ENCODE results near the gene CARD10.
"Not testable (repeated sequence)": the region's sequence is repeated elsewhere in the genome, so short reads cannot be mapped to it uniquely, and the experiment has no call there.

CARD10 gene

DNA sequence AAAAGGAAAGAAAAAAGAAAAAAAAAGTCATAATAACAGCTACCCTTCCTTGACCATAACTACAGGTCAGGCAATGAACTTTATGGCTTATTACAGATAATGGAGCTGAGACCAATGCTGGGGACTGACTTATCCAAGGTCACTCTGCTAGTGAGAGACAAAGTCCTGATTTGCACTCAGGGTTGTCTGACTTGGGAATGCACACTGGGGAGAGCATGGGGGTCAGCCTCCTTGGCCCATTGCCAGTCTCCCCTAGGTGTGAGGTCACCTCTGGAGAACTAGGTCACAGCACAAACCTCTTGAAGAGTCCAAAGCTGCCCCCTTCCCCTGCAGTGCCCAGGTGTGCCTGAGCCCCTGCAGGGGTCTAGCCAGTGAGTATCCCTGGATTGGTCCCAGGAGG lies 35.8 kb upstream of the CARD10 start:
- DNase-seq = no peak

DNA sequence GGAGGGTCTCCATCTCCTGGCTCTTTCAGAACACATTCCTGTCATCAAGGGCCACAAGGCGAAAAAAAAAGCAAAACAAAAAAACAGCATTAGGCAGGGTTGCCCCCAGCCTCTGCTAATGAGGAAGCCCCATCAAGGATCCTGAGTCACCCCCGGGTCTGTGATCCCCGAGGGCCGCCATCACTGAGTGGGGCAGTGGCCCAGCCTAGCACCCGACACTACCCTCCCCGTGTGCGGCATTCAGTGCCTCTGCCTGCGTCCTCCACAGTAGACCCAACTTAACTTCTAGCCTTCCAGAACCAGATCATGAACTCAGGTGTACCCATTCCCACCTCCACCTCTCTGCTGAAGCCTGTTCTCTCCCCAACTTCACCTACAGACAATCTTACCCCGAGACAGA lies 34.5 kb upstream of the CARD10 start:
- no peak for DNase-seq

DNA sequence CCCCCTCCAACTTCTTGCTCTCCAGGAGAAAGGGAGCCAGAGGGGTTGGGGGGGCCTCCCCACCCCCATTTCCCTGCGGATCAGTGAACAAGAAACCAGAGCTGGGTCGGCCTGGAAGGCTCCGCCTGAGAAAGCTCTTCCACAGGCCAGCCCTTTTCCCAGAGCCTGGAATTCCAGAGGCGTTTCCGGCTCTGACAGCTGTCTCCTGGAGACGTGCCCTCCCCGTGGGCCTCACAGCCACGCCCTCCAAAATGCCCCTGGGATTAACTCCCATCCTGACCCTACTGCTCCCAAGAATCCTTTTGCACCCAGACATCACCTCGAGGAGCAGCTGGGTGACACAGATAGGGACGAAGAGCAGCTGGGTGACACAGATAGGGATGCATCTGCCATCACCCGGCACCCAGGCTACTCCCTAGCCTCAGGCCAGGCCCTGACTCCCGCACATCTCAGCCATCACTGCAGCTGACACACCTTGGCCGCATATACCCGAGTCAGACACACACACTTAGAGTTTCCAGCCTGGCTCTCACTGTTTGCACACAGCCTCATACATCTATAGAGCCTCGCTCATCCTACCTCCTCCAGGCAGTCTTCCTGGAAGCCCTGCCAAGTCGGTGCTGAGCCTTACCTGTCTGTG lies 33.4 kb upstream of the CARD10 start:
- no peak for DNase-seq

DNA sequence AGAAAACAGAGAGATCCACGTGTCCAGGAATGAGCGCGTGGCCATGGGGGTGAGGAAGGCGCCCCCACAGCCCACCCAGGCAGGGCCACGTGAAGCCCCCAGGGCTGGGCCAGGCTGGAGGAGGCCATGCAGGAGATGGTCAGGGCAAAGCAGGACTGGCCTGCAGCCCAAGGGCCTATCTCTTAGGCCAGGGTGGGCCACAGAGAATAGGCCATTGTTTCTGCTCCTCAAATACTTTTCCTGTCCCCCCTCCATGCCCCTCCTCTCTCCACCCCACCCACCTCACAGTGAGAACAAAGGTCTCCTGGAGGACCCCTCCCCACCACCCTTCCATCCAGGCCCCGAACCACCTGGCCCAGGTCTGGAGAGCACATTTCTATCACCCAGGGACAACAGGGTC lies 32.8 kb upstream of the CARD10 start:
- no peak for DNase-seq

DNA sequence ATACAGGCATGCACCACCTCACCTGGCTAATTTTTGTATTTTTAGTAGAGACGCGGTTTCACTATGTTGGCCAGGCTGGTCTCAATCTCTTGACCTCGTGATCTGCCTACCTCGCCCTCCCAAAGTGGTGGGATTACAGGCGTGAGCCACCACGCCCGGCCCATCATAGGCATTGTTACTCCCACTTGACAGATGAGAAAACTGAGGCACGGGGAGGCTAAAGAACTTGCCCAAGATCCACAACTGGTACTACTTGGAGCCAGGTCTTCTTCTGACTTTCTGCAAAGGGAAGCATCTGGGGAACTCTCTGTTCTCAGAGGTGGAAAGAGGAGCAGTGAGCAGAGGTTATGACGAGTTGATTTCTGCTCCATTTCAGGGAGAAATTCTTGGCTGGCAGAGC lies 31.7 kb upstream of the CARD10 start:
- DNase-seq = not testable (repeated sequence)

DNA sequence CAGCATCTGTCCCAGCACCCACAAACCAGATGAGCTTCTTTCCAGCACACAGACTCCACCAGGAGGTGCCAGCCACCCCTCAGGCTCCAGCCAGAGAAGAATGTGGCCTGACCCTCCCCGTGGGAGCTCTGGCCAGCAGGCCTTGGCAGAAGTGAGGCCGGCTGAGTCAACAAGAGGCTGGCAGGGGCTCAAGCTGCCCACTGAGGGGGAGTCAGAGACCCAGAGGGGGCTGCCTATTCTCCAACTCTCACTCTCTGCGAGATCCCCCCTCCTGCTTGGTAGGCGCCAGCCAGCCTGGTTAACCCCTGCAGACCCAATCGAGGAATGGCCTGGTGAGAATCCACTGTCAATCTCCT lies 30.5 kb upstream of the CARD10 start:
- no peak for DNase-seq

DNA sequence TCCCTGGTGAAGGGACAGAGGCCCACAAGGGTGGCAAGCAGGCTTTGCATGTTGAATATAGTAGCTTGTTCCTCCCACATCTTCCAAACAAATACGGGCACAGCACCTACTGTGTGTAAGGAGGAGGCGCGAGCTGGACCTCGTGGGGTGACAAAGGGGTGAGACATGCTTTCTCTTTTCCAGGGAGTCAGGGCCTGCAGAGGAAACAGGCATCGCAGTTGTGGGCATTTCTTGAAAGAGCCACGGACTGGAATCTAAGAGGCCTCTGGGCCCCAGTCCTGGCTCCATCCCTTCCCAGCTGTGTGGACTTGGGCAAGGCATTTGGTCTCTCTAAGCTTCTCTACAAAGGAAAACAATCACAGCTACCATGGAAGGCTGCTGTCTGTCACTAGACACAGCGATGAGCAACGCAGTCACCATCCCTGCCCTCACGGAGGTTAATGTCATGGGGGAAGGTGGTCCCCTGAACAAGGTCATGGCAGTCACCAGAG lies 28.1 kb upstream of the CARD10 start:
- DNase-seq = no peak

DNA sequence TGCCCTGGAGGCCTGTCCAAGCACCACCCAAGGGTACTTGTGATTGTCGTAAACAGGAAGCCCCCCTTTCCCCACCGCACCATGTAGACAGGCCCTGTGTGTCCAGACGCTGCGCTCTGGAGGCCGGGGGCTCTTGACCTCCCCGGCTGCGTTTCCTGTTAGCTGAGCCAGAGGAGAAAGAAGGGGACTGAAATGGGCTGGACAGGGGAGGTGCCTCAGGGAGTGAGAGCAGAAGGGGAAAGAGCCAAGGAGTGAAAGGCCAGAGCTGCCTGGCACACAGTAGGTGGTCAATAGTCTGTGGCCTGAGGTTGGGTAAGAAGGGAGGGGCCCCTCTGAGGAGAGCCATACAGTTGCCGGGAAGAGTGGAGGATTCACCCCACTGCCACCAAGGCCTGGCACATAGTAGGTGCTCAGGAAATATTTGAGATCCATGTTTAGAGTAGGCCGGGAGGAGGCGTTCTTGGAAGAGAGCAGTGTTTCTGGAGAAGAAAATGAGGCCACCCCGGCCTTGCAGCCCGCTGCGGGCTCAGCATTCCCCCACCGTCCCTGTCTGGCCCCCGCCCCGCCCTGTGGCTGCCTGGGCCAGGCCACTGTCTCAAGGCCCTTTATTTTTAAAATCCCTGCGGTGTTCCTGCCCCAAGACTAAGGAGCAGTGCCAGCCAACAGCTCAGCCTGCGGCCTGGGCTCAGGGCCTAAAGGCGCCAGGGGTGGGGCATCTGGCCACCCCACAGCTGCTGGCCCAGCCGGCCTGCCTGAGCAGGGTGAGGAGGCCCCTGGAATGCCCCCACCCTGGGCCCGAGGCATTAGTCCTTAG lies 27.4 kb upstream of the CARD10 start:
- no peak for DNase-seq

DNA sequence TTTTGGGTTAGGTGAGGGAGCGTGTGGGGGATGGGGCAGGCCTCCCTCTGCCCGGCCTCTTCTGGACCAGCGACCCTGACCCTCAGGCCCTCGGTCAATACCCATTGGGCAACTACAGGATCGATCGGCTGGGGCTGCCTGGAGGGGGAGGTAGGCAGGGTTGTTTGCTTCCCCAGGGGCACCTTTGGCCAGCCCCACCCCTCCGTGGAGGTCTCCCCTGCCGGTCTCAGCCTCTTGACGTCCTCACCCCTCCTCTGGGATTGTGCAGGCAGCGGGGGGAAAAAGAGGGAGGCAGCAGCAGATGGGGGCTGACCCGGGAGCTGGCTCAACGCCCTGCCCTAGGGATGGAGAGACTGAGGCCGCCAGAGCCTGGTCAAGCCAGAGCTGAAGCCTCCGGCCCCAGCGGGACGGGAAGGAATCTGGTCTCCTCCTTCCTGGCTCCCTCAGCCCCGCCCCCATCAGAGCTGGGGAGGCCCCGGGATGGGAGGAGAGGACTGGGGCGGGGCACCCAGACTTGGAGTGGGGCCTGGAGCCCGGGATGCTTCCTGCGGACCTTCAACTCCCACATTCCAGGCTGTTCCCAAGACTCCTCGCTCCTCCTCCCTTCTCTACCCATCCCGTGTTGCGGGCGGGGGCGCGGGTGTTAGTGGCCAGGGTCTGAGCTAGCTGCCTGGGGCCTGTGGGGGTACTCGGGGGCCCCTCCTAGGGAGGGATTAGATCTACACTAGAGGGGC lies 26.7 kb upstream of the CARD10 start:
- no peak for DNase-seq

DNA sequence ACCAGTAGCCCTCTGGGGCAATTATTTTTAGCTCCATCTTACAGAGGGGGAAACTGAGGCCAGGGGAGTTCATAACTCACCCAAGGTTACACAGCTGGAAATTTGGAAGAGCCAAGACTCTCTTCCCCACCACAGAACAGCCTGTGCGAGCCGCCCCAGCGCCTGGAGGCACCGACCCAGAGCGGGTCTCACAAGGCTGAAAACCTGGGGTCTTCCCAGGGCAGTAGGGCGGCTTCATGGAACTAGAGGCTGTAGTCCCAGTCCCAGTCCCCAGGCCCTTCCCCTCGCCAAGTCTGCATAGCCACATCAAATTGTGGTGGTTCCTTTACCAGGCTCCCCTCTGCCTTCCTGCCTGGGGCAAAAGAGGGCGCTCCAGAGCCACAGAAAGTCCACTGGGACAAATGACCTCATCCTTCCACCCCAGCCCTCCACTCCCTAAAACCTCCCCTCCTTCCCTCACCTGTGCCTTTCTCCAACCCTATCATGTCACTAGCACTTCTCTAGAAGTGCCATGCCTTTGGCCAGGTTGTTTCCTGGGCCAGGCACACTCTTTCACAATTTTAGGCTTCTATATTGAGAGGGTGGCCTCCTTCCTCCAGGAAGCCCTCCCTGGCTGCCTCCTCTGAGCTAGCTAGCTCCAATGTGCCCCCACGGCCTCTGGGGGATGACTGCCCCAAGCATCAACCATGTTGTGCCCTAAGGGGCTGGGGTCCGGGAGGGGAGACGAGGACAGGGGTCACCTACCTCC lies 25.9 kb upstream of the CARD10 start:
- no peak for DNase-seq

DNA sequence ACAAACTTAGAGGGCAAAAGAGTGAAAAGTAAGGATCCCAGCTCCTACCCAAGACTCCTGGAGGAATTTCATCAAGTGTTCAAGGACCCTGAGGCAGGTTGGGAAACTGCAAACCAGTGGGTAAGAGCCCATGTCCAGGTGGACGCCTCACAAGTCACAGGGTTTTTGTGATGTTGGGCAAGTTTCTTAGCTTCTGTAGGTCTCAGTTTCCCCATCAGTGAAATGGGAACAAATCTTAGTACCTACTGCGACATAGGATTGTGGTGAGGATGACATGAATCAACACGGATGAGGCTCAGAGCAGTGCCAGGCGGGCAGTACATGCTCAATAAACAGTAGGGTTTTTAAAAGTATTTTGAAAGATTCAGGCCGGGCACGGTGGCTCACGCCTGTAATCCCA lies 23.7 kb upstream of the CARD10 start:
- DNase-seq = no peak

DNA sequence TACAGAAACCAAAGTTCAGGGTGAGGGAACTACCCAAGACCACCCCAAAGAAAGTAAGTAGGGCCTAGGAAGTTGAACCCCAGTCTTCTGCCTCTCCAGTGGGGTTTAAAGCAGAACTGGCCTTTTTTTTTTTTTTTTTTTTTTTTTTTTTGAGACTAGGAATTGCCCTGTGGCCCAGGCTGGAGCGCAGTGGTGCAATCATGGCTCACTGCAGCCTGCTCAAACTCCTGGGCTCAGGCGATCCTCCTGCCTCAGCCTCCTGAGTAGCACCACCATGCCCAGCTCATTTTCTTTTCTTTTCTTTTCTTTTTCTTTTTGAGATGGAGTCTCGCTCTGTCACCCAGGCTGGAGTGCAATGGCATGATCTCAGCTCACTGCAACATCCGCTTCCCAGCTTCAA lies 23.2 kb upstream of the CARD10 start:
- DNase-seq = not testable (repeated sequence)

DNA sequence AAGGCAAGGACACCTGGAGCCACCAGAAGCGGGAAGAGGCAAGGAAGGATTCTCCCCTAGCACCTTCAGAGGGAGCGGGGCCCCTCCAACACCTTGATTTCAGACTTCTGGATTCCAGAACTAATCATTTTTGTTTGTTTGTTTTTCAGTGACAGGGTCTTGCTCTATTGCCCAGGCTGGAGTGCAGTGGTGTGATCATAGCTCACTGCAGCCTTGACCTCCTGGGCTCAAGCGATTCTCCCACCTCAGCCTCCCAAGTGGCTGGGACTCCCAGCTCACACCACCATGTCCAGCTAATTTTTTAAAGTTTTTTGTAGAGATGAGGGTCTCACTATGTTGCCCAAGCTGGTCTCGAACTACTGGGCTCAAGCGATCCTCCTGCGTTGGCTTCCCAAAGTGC lies 20.6 kb upstream of the CARD10 start:
- DNase-seq = not testable (repeated sequence)

DNA sequence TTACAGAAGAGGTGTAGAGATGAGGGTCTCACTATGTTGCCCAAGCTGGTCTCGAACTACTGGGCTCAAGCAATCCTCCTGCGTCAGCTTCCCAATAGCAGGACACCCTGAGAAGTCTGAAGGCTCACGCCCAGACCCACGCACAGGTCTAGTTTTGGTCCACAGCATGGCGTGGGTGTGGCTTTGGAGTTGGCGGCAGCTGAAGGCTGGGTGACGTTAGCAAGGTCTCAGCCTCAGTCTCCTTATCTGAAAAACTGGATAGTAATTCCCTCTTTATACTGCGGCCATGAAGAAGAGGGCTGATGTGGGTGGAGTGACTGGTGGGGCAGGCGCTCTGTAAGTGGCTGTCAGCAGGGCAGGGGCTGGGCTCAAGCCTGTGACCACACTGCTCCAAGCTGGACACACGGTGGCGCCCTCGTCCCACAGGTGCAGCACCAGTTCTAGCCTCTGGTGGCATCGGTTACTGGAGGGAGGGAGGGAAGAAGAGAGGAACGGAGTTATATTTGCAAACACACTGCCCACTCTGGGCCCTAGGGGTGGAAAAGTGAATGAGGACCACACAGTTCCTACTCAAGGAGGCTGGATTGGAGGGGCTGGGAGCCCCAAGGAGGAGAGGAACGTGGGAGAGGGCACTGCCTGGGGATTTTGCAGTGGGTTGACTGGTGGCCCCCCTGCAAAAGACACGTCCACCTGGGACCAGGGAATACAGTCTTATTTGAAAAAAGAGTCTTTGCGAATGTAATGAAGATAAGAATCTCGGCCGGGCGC lies 19.6 kb upstream of the CARD10 start:
- DNase-seq = no peak

DNA sequence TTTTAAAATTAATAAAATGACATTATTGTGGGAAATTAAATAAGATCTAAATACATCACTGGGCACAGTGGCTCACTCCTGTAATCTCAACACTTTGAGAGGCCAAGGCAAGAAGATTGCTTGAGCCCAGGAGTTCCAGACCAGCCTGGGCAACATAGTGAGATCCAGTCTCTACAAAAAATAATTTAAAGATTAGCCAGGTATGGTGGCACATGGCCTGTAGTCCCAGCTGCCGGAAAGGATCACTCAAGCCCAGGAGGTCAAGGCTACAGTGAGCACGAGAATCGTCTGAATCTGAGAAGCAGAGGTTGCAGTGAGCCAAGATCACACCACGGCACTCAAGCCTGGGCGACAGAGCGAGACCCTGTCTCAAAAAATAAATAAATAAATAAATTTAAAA lies 15.9 kb upstream of the CARD10 start:
- DNase-seq = no peak

DNA sequence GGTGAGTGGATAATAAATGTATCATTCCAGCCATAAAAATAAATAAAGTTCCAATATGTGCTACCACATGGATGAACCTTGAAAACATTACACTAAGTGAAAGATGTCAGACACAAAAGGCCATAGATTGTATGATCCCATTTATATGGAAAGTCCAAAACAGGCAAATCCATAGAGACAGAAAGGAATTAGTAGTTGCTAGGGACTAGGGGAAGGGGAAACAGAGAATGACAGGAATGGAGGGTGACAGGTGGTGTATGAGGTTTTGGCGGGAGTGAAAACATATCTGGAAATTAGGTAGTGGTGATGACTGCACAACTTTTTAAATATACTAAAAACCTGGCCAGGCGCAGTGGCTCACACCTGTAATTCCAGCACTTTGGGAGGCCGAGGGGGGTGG lies 15.2 kb upstream of the CARD10 start:
- no peak for DNase-seq

DNA sequence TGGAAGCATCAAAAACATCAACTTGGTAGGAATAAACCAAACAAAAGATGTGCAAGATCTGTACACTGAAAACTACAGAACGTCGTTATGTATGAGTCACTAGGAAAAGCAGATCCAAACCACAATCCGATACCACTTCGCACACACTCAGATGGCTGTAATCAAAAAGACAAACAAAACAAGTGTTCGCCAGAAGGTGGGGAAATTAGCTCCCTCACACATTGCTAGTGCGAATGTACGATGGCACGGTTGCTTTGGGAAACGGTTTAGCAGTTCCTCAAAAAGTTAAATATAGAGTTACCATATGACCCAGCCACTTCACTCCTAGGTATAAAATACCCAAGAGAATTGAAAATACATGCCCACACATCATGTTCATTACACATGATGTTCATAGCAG lies 14.8 kb upstream of the CARD10 start:
- no peak for DNase-seq

DNA sequence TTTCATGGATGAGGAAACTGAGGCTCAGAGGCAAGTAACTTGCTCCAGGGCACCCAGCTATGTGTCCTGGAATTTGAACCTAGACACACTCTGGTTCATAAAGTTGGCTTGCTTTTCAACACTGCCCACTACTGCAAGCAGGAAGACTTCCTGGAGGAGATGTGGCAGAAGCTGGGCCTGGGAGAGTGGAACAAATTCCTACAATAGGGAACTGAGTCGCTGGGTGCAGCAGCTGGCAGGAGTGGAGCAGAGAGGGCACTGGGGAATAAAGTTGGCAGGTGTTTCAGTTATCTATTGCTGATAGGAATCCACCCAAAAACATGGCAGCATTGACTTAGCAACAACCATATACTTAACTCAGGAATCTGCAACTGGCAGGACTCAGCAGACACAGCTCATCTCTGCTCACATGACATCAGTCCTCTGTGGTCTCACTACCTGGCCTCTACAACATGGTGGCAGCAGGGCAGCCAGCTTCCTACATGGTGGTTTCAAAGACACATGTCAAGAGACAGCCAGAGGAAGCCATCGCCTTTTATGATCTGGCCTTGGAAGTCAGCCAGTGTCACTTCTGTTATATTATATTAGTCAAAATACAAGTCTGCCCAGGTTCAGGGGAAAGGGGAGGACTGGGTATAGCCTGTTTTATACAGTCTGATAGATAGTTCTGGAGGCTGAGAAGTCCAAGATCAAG lies 10.6 kb upstream of the CARD10 start:
- DNase-seq = no peak

DNA sequence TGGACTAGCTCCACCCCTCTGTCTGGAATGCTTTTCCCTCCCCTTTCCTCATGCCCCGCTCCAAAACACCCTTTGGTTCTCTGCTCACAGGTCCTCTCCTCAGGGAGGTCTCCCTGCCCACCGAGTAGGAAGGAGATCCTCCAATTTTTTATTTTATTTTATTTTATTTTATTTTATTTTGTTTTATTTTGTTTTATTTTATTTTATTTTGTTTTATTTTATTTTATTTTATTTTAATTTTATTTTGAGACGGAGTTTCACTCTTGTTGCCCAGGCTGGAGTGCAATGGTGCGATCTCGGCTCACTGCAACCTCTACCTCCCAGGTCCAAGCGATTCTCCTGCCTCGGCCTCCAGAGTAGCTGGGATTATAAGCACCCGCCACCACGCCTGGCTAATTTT lies 8.7 kb upstream of the CARD10 start:
- not testable (repeated sequence) for DNase-seq

DNA sequence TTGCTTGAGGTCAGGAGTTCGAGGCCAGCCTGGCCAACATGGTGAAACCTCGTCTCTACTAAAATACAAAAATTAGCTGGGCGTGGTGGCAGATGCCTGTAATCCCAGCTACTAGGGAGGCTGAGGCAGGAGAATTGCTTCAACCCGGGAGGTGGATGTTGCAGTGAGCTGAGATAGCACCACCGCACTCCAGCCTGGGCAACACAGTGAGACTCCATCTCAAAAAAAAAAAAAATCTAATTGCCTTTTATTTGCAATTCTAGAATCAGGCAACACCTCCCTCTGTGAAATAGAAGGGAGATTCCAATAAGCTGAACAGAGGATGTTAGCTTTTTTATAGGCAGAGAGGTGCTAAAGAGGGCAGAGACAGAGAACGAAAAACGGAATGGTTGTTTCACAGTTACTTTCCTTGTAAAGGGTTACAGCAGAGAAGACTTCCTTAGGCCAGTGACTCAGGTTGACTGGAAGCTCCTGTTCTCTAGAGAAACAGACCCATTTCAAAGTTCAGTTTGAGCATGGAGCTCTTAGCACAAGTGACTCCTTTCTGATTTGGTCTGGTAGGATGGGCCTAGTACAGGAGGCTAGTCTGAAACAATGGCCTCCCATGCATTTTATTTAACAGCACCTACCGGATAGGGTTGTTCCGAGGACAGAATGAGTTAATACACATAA lies 8.0 kb upstream of the CARD10 start:
- DNase-seq = not testable (repeated sequence)

DNA sequence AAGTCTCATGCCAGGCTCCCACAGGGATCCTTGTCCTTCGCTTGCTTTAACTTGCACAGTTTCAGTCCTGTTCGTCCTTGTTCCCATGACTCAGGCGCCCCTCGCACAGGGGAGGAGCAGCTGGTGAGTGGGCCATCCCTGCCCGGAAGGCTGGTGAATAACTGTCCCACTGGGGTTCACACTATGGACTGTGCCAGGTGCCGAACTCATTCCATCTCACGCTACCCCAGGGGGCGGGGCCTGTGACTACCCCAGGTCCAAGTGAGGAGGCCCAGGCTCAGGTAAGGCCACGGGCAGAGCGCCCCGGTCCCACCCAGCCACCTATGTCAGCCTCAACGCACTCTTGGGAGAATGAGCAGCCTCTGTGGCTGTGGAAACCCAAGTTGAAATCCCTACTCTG lies 7.2 kb upstream of the CARD10 start:
- no peak for DNase-seq

All from NCI-H2081 treated with DMSO at 0.1 percent for 48 hours (cell line).